Measurements from ENCODE around the gene RAB6A. TPM values are rescaled to one million over a fixed set of nuclear protein-coding genes. Genes with fewer than 3 reads are reported as not detected.

The RAB6A gene
- total RNA-seq, 1 experiment from 2014 or later, result 105 TPM

DNA sequence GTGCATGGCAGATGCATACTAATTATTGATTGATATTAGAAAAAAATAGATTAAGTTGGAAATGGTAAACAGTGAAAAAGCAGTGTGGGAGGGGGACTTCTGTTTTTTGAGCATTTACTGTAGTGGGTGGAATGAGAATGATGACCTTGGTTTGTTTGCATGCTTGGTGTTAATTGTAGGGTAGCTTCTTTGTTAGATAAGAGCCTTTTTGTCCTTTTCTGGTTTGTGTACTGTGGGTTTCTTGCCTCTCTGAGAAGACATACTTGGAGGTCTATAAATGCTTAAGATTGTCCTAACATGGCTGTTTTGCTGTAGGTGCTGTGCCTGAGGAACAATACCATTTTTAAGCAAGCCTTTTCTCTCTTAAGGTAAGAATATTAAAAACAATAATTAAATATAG, 43.8 kb upstream of the RAB6A start:
- no TSS peak for BruUV-seq (replicated peaks)

DNA sequence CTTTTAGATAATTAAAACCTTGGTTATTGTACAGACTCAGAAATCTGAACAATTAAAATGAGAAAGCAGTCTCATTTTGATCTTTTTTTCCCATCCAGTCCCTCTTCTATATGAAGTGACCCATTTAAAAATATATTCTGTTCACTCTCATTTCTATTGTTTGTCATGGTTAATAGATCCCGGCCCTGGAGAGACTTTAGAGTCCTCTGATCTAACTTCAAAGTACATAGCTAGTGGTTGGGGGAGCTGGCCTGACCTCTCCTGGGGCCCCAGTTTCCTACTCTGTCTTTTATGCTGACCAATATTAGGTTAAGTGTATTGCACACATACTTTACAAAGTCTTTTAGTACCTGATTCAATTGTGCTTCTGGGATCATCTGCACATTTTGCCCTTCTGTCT, 40.3 kb upstream of the RAB6A start:
- DNase-seq (ENCODE audit: low spot score), result no peak
- Histone ChIP-seq H3K36me3 (ENCODE audit: insufficient read depth, low read length, poor library complexity, severe bottlenecking) (no peaks in the 10 kb centered on the region), H3K9me3 (ENCODE audit: low read depth, low read length, poor library complexity, severe bottlenecking) (no peaks in the 10 kb centered on the region), H3K4me1 (ENCODE audit: insufficient read depth, low read length, poor library complexity, severe bottlenecking) (no peaks in the 10 kb centered on the region), H3K27ac (ENCODE audit: low read depth, low read length, poor library complexity, severe bottlenecking) (no peak overlapping the region), H3K4me3 (ENCODE audit: low read depth, low read length, poor library complexity, severe bottlenecking) (no peak overlapping the region), H3K27me3 (replicated peaks; ENCODE audit: insufficient read depth, low read depth, low read length, poor library complexity) (no peaks in the 10 kb centered on the region)
- intact Hi-C loops (cut with micrococcal nuclease; ENCODE audit: unreplicated experiment), result no loop called here
- no peak for TF ChIP-seq EZH2 (IDR thresholded peaks at IDR 0.05; ENCODE audit: borderline replicate concordance, low read depth, low read length, poor library complexity, severe bottlenecking)
- TF ChIP-seq, protein P1, sequence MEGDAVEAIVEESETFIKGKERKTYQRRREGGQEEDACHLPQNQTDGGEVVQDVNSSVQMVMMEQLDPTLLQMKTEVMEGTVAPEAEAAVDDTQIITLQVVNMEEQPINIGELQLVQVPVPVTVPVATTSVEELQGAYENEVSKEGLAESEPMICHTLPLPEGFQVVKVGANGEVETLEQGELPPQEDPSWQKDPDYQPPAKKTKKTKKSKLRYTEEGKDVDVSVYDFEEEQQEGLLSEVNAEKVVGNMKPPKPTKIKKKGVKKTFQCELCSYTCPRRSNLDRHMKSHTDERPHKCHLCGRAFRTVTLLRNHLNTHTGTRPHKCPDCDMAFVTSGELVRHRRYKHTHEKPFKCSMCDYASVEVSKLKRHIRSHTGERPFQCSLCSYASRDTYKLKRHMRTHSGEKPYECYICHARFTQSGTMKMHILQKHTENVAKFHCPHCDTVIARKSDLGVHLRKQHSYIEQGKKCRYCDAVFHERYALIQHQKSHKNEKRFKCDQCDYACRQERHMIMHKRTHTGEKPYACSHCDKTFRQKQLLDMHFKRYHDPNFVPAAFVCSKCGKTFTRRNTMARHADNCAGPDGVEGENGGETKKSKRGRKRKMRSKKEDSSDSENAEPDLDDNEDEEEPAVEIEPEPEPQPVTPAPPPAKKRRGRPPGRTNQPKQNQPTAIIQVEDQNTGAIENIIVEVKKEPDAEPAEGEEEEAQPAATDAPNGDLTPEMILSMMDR (conservative IDR thresholded peaks at IDR 0.05; ENCODE audit: low read depth, low read length), result no peak
- POLR2A ChIA-PET (ENCODE audit: low non-redundant PET), result no interaction called here
- CTCF ChIA-PET, result no interaction called here
- no TSS peak for BruUV-seq (replicated peaks)

More for the DNA sequence above, 43.8 kb upstream of the RAB6A start:
- intact Hi-C loops (cut with micrococcal nuclease; ENCODE audit: unreplicated experiment), result no loop called here
- Histone ChIP-seq H3K4me3 (ENCODE audit: low read depth, low read length, poor library complexity, severe bottlenecking) (no peak overlapping the region), H3K4me1 (ENCODE audit: insufficient read depth, low read length, poor library complexity, severe bottlenecking) (no peaks in the 10 kb centered on the region), H3K27me3 (replicated peaks; ENCODE audit: insufficient read depth, low read depth, low read length, poor library complexity) (no peaks in the 10 kb centered on the region), H3K9me3 (ENCODE audit: low read depth, low read length, poor library complexity, severe bottlenecking) (no peaks in the 10 kb centered on the region), H3K27ac (ENCODE audit: low read depth, low read length, poor library complexity, severe bottlenecking) (no peak overlapping the region), H3K36me3 (ENCODE audit: insufficient read depth, low read length, poor library complexity, severe bottlenecking) (no peaks in the 10 kb centered on the region)
- CTCF ChIA-PET, result no interaction called here
- POLR2A ChIA-PET (ENCODE audit: low non-redundant PET), result no interaction called here
- no peak for TF ChIP-seq EZH2 (IDR thresholded peaks at IDR 0.05; ENCODE audit: borderline replicate concordance, low read depth, low read length, poor library complexity, severe bottlenecking)
- TF ChIP-seq, protein P1 (conservative IDR thresholded peaks at IDR 0.05; ENCODE audit: low read depth, low read length), result no peak
- DNase-seq (ENCODE audit: low spot score), result no peak

DNA sequence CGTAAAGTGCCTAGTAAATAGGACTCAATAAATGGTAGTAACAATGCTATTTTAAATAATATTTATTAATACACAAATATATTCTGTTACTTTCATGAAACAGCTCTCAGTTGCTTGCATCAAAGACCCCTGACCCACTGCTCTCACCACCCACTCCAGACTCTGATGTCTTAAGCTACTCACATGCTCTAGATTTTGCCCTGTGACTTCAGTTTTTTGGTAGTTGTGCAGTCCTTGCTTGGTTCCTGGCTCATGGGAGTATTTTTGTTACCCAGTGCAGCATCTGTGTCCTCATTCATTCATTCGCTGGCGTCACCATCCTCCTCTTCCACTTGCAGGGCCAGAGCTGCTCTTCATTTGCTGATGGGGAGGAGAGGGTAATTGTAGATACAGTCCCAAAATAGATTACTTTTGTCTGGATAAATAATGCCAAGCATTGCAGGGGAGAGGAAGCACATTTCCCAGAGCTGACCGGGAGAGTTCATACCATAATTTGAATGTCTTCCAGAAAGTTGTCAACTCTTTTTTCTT, 39.5 kb upstream of the RAB6A start:
- no peaks in the 10 kb centered on the region for H3K36me3 ChIP-seq (ENCODE audit: insufficient read depth, low read length, poor library complexity, severe bottlenecking)
- no peak for TF ChIP-seq EZH2 (IDR thresholded peaks at IDR 0.05; ENCODE audit: borderline replicate concordance, low read depth, low read length, poor library complexity, severe bottlenecking)
- TF ChIP-seq, protein P1 (conservative IDR thresholded peaks at IDR 0.05; ENCODE audit: low read depth, low read length), result no peak
- BruUV-seq (replicated peaks), result no TSS peak
- intact Hi-C loops (cut with micrococcal nuclease; ENCODE audit: unreplicated experiment), result no loop called here
- H3K27ac ChIP-seq (ENCODE audit: low read depth, low read length, poor library complexity, severe bottlenecking), result no peak overlapping the region
- no peaks in the 10 kb centered on the region for H3K9me3 ChIP-seq (ENCODE audit: low read depth, low read length, poor library complexity, severe bottlenecking)
- ChIA-PET POLR2A (ENCODE audit: low non-redundant PET) (no interaction called here), CTCF (no interaction called here)
- H3K4me1 ChIP-seq (ENCODE audit: insufficient read depth, low read length, poor library complexity, severe bottlenecking), result no peaks in the 10 kb centered on the region
- H3K4me3 ChIP-seq (ENCODE audit: low read depth, low read length, poor library complexity, severe bottlenecking), result no peak overlapping the region
- no peaks in the 10 kb centered on the region for H3K27me3 ChIP-seq (replicated peaks; ENCODE audit: insufficient read depth, low read depth, low read length, poor library complexity)
- no peak for DNase-seq (ENCODE audit: low spot score)

Data from A673 (cell line).